Activated CD4-positive, alpha-beta T cell treated with anti-CD3 and anti-CD28 coated beads for 48 hours (primary cell): ENCODE measurements around the gene RIMBP2.

Source experiments
- DNase-seq: peaks from one replicate; pipeline ENCODE4 v3.0.0-alpha.2; 2020

Gene RIMBP2

DNA sequence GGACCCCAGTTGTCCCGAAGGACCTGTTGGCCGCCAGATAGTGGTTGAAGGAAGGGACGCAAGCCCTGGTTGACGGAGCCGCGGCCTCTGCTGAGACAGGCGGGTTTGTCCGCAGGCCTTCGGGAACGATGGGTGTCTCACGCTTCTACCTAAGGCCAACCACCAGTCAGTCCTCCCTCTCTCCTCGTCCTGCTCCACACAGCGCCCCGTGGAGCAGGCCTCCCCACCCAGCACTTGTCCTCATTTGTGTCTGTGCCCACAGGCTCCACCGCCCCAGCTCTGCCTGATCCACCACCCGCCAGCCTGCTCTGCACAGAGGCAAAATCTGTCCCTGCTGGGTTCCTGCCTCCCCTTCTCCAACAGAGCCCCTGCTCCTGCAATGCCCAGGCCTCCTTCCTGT, 41.0 kb downstream of the RIMBP2 start:
- no peak for DNase-seq

DNA sequence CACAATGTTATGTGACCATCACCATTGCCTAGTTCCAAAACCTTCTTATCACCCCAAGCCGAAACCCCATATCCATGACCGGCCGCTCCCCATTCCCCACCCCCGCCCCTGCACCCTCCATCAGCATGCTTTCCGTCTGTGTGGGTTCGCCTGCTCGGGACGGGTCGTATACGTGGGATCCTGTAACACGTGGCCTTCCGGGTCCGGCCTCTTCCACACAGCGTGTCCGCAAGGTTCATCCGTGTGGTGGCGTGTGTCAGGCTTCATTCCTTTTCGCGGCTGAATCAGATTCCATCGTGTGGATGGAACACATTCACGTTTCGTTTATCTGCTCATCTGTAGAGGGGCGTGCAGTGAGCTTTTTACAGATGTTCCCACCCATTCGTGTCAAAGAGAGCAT, 41.4 kb downstream of the RIMBP2 start:
- DNase-seq = no peak

DNA sequence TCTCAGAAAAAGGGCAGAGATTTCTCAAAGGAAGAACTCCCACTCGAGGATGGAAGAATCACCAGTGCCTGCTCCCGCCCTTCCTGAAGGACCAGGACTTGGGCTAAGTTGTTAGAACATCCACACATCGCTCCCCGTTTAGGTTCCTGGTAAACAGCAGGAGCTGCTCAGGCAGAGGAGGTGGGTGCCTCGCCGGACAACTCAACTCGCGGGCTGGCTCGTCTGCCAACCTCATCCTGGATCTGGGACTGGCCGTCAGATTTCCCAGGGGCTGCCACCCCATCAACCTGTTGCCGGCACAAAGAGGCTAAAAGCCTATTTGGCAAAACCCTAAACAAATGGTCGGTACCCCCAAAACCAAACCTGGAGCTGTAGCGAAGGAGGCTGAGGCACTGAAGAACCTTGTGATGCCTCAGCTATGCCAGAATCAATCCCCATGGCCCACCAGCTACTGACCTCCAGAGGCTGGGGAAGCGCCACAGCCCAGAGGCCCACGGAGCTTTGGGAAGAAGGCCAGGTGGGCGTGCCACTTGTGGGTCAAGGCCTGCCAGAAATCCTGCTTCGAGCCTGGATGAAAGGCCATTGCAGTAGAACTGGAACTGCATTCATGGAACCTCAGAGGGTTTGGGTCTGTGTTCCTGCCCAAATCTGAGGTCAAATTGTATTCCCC, 42.9 kb downstream of the RIMBP2 start:
- no peak for DNase-seq

DNA sequence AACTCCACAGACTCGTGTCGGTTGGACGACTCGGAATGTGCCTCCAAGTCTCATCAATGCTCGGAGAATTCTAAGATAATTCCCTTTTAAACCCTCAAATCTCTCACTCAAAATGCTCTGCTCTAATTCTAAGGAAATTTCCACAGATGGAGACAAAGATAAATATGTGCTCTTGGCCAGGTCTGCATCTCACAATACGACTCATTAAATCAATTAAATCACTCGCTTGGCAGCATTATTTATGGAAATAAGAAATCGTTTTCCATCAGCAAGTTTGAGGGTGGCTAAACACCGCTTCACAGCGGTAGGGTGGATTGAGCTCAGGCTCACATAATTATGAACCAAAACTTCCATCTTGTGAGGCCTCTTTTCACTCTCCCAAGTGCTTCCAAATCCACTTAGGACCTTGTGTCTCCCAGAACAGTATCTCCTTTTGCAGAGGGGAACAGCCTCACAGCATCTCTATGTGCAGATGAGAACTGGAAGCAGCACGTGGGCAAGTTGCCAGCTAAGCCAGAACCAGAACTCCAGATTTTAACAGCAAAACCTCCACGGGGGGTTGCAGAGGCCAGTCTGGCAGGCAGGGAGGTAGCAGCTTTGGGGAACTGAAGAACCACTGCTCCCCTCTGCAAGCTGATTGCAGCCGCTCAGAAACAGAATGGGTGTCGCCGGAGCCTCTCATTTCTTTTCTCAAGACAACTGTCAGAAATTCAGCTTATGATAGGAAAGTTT, 43.8 kb downstream of the RIMBP2 start:
- no peak for DNase-seq

DNA sequence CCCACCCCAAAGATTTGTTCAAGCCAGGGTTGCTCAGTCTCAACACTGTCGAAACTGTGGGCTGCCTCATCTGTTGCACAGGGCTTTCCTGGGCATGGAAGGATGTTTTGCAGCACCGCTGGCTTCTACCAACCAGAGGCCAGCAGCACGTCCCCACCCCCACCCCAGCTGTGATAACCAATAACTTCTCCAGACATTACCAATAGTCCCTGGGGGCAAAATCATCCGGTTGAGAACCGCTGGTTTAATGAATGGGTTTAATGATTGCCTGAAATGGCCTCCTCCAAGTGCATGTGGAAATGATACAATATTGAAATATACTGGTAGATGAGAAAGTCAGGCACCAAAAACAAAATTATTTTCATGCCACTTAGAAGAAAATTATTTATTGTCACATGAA, 44.5 kb downstream of the RIMBP2 start:
- DNase-seq = no peak

DNA sequence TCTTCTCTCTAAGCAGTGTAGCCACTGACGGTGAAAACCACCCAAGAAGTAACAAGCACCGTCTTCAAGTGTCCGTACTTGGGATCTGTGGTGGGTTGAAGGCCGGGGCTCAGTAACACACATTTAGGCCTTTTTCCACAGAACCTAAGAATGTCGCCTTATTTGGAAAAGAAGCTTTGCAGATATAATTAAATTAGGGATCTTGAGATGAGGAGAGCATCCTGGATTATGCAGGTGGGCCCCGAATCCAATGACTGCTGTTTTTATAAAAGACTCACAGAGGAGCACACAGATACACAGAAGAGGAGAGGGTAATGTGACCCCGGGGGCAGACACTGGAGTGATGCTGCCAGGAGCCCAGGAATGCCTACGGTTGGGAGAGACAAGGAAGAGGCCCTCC, 46.3 kb downstream of the RIMBP2 start:
- no peak for DNase-seq

DNA sequence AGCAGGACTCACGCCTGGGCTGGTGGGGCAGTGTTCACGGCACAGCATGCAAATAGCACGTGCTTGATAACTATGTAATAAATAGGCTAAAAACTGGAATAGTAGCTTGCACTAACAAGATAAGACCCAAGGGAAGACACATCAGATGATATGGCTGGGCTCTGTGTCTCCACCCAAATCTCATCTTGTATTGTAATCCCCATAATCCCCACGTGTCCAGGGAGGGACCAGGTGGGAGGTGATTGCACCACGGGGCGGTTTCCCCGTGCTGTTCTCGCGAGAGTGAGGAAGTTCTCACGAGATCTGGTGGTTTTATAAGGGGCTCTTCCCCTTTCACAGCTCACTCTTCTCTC, 46.9 kb downstream of the RIMBP2 start:
- DNase-seq = no peak

DNA sequence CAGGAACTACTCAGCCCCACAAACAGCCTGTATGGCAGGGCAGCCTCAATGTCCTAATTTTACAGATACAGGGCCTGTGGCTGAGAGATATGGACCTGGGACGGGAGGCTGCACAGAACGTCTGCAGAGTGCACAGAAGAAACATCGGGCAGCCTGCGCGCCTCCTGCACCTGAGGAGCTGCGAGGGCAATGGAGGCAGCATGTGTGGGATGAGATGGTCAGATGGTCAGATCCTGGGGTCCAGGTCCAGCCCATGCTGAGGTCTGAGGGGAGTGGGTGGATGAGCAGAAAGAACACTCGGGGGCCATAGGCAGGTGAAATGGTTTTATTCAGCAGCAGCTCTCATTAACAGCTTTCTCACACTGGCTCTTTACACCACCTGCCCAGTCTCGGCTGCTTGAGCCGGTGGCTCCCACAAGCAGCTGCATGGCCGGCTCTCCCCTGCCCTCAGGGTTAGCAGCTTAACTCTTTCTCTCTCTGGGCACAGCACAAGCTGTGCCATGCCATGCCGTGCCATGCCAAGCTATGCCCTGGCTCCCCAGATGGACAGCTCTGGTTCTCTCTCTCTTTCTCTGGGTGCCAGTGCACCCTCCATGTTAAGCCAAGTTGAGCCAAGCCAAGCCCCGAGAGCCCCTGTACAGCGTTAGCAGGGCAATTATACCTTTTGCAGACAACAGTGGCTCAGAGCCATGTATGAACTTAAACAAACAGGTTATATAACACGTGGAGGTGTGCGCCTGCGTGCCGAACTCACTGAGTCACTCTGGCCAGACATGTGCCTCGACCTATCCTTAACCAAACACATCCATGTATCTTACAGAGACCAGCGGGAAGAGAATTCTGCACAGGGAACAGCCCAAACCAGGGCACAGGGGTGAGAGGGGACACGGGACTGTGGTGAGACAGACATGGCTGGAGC, 47.6 kb downstream of the RIMBP2 start:
- no peak for DNase-seq

DNA sequence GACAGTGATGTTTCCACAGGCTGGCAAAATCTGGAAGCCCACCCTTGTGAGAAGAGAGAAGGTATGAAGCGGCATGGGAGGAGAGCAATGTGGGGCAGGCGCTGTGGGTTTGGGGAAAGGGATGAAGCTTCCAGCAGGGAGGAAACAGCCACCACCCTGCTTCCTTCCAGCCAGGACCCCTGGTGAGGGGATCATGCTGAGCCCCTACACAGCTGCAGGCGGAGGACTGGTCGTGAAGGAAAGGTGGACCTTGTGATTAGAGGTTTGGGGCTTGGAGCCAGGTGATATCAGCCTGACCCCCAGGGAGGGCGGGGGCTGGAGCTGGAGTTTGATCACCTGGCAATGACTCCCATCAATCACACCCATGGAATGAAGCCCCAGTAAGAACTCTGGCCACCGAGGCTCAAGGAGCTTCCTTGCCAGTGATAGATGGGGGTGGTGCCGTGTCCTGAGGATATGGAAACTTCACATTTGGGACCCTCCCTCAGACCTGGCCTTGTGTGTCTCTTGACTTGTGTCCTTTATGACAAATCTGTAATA, 48.6 kb downstream of the RIMBP2 start:
- DNase-seq = no peak

DNA sequence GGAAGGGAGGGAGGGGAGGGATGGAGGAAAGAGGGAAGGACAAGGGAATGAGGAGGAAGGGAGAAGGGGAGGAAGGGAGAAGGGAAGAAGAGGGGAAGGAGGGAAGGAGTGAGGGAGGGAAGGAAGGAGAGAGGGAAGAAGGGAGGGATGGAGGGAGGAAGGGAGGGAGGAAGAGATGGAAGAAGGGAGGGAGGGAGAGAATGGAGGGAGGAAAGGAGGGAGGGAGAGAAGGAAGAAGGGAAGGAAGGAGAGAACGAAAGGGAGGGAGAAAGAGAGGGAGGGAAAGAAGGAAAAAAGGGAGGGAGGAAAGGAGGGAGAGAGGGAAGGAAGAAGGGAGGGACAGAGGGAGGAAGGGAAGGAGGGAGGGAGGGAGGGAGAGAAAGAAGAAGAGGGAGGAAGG, 49.5 kb downstream of the RIMBP2 start:
- no peak for DNase-seq

DNA sequence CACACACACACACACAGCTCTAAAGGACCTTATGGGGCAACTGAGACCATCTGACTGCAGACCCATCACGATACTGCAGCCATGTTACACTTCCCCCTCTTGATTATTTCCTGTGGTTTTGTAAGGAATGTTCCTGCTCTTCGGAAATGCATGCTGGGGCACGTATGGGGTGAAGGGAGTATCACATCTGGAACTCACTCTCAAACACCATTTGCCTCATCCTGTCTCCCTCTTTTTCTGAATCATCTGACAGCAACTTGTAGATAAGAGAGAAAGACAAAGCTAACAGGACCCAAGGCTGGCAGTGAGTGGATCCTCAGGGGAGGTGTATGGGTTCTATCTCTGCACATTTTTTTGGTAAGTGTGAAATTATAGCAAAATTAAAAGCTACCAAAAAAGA, 50.3 kb downstream of the RIMBP2 start:
- DNase-seq = no peak

DNA sequence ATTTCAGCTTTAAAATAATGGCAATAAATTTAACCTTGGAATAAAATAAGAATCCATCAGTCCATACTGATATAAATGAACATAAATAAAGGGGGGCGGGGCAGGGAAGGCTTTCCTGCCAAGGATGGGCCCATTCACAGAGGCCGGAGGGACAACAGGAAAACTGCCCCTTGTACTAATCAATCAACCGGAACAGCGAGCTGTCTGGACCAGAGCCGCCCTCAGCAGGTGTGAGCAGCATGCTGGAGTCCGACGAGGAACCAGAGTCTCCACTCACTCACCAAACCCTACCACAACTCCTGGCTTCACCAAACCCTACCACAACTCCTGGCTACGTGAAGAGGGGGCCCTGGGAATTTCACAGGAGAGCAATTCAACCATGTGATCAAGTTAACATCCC, 51.3 kb downstream of the RIMBP2 start:
- no peak for DNase-seq

DNA sequence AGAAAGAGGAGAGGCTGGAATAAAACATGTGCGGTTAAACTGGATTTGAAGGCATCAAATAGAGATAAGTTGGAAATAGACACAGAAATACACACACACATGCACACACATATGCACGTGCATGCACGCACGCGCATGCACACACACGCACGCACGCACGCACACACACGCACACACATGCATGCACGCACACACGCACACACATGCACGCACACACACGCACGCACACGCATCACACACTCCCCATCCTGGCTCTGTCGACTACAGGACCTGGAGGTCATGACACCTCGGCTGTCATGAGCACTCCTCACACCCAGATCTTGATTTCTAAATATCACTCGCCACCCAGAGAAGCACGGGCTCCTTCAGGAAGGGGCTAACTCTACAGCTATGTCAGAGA, 51.8 kb downstream of the RIMBP2 start:
- no peak for DNase-seq

DNA sequence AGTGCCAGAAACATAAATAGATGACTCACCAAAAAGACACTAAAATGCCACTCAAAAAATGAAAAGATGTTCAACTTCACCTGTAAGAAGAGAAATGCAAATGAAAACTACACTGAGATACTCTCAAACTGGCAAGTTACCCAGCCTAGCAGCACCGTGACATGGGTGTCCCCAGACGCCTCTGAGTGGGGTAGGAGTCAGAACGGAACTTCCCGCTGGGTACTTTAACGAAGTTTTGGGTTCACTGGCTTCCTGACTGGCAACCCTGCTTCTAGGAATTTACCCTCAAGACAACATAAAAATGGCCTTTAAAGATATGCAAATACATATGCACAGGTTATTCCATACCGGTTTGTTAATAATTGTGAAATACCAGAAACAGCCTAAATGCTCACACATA, 52.6 kb downstream of the RIMBP2 start:
- no peak for DNase-seq

DNA sequence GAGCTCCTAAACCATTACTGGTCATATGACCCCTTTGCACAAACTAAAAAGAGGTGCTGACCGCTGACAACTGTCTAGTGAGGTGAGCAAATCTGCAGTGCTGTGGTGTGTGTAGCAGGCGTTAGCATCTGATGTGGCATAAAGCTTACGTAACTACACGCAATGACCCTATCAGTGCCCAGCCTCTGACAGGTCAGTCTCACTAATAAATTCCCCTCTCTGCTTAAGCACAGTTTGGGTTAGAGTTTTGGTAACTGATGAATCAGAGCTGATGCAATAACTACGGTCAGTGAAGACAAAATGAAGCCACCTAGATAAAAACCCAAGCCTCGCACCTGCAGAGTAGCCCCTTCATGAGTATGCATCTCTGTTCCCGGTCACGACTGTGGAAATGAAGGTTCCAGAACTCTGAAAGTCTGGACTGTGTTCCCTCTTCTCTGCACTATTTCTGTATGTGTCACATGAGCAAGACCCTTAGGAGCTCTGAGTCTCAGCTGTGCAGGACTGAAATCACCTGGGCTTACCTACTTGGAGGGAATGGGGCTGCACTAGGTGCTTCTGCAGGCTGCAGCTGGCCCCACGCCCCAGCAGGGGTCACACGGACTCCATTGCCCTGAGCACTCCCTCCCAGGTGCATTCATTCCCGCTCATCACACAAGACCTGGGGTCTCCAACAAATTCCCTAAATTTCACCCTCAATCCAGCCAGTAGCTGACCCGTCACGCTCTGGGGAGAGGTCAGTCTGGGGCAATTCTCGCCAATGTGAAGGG, 54.4 kb downstream of the RIMBP2 start:
- DNase-seq = no peak

DNA sequence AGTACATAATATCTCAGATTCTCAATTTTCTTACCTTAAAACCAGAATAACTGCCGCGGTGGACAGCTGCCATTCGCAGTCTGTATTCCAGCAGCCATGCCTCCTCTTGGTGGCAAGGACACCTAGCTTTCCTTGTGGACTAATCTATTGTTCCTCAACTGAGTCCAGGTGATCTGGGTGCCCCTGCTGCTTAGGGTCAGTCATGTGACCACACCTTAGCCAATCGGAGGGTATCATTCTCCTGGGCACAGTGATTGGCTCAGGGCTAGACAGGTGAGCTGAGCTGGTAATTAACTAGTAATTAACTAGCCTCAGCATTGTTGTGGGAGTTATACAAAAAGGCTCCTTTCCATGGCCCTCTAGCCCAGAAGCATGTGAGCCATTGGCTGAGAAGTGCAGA, 55.0 kb downstream of the RIMBP2 start:
- no peak for DNase-seq

DNA sequence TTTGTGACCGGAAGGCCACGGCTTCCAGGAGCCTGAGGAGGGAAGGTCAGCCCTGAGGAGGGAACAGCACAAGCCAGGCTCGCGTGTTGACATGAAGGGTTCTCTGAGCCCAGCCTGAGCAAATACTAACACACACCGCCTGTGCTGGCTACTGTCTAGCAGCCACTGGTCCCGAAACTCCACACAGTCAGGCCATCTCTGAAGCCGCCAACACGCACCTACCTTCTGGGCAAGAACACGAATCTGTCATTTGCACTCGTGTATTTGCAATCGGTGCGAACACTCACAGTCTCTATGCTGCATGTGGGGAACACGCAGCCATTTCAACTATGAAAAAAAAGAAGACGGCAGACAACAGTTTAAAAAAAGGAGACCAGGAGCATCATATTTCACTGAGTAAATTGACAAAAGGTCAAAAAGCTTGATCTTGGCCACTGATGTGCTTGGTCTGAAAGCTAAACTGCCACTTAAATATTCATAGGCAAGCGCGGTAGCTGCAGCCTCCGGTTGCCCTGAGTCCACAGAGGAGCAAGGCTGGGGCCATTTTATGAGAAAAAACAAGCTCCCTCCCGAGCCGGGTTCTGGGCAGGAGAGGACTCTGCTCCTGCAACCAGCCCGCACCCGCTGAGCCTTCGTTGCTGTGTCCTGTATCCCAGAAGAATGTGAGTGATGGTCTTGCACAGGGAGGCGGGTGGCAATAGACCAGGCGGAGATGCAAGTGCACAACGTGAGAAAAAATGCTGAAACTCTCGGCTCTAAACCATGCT, 57.8 kb downstream of the RIMBP2 start:
- no peak for DNase-seq

DNA sequence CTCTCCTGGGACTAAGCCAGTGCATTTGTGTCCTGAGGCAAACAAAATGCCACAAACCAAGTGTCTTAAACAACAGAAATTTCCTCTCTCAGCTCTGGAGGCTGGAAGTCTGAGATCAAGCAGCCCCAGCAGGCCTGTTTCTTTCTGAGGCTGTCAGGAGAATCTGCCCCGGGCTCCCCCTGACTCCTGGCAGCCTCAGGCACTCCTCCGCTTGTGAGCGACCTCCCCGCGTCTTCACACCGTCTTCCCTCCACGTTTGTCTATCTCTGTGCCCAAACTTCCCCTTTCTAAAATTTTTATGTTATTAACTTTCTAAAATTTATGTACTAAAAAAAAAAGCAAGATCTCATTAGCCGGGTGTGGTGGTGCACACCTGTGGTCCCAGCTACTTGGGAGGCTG, 59.7 kb downstream of the RIMBP2 start:
- no peak for DNase-seq

DNA sequence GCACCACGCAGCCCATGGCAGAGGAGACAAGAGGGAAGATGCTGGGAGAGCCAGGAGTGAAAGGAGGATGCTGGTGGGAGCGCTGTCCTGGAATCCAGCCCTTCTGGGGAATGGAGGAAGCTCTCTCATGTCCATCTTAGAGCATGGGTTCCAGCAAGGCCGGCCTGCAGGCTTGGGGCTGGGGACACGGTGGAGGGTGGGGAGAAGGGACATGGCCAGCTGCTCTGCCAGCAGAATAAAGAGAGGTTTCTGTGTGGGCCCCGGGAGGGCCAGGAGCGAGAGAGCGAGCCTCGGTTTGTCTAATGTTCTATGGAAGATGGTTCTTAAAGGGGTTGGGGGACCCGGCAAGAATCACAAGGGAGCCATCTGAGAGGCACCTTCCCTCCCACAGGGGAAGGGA, 60.2 kb downstream of the RIMBP2 start:
- no peak for DNase-seq

DNA sequence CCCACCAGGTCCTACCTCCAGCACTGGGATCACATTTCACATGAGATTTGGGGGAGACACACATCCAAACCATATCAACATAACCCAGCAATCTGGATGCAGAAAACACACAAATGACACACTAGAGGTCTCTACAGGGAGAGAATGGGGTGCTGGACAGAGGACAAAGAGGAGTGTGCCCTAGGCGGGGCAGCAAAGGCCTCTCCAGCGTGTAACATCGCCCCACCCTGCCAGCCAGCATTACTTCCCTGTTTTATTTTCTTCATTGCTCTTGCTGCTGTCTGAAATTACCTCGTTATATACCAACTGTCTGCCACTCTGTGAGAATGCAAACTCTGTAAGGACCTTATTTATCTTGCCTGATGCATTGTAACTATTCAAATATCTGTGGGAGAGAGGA, 61.1 kb downstream of the RIMBP2 start:
- DNase-seq = no peak

DNA sequence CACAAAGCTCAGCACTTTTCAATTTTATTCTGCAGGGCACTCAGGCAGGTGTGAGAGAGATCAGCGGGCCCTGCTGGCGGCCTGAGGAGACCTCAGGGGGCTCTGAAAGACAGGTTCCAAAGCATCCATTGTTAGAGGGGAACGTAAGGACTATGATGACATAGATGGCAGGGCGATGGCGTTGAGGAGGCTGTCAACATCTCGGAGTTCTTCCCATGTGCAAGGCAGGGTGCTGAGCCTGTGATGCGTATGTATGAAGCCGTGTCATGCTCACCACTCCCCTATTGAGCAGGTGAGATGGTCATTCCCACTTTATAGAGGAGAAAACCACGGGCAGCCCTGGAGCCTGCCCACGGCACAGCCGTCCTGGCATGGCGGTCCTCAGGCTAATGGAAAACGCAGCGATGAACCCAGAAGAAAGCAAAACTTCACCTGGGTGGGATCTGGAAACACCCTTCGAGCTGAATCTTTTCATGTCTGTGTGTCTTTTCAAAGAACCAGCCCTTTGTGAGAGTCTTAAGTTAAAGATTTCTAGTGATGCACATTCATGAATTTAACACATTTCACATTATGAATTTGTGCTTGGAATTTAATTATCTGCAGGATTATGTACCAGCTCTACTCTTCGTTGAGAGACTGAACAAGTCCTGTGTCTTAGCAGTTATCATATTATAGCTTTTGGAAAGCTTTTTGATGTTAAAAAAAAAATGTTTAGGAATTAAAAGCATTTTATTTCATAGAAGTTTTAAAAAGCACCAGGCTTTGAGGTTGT, 64.7 kb downstream of the RIMBP2 start:
- no peak for DNase-seq
